ENCODE measurements around the gene TBC1D22B.

GRCh38 chr6:37362101-37362828 lies 104.7 kb downstream of the TBC1D22B start:
- TF ChIP-seq POLR2A (IDR thresholded peaks at IDR 0.05; ENCODE audit: low read depth, low read length) = no peak
- no peak for TF ChIP-seq POLR2AphosphoS5 (IDR thresholded peaks at IDR 0.05; ENCODE audit: low read depth, low read length)
- TF ChIP-seq TAF1 (IDR thresholded peaks at IDR 0.05; ENCODE audit: borderline replicate concordance, low read depth, low read length) = no peak

Data from GM12892 (cell line).